ENCODE results near the gene TRPM6. TPM values are rescaled to one million over a fixed set of nuclear protein-coding genes. Genes with fewer than 3 reads are reported as not detected.

TRPM6 gene
- total and polyA plus RNA-seq, 10 donors, result 0.05 to 9.9 (median 1.7) TPM

DNA sequence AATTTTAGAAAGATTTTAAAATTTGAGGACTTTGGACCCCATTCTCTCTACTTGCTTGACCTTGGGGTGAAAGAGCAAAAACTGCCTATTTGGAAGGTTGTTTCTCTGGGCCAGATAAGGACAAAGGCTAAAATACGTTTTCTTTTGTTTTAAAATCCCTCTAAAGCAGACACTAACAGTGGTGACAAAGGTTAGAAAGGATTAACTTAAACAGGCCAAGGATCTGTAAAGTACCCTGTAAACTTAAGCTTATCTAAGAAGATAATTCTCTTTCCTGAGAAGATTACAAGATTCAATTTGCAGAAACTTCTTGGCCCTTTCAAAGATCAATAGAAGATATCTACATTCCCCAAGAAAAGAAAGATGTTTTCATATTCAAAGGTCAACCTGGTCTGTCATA, 12.1 kb downstream of the TRPM6 start:
- TF ChIP-seq POLR2A (IDR thresholded peaks at IDR 0.05), result no peak
- DNase-seq, result no peak
- Histone ChIP-seq H3K4me3 (no peak overlapping the region), H3K27ac (no peak overlapping the region), H3K36me3 (no peaks in the 10 kb centered on the region), H3K9me3 (peaks cover 0 to 36% (median 29%) of the 10 kb centered on the region in 8 donors), H3K27me3 (replicated peaks in 1 of 7) (peaks cover 0 to 11% (median 0%) of the 10 kb centered on the region in 7 donors), H3K4me1 (no peaks in the 10 kb centered on the region)
- whole genome bisulfite sequencing, 5 donors, result 76 to 92% (median 80%) methylated on average over 1 of the region's 1 CpG
- intact Hi-C loops (cut with DNase I; ENCODE audit: low total_unique reads), result no loop called here

DNA sequence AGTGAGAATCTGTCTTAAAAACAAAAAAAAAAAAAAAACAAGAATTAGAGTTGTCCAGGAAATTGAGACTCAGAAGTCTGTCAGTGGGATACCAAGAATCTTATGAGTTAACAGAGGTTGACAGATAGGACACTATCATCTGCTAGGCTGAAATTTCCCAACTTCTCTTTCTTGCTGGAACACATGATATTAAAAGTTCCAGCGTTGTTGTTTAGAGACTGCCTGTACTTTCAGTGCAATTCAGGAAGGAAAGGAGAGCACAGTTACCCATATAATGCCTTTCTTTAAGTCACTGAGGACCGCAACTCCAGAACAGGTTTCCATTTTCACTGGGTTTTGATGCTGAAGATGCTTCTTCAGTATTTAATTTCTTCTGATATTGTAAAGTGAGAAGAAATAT, 13.5 kb downstream of the TRPM6 start:
- no peaks in the 10 kb centered on the region for H3K4me1 ChIP-seq
- H3K36me3 ChIP-seq, result no peaks in the 10 kb centered on the region
- H3K27ac ChIP-seq, result peak overlapping the region in 1 of 8 donors; percentile 7
- H3K4me3 ChIP-seq, result no peak overlapping the region
- intact Hi-C loops (cut with DNase I; ENCODE audit: low total_unique reads), result no loop called here
- peaks cover 0 to 21% (median 15%) of the 10 kb centered on the region in 8 donors for H3K9me3 ChIP-seq
- 46 to 59% (median 53%) methylated on average over 2 of the region's 2 CpGs for WGBS, 5 donors
- H3K27me3 ChIP-seq (replicated peaks in 1 of 7), result no peaks in the 10 kb centered on the region
- DNase-seq, result no peak
- TF ChIP-seq POLR2AphosphoS5 (IDR thresholded peaks at IDR 0.05), result no peak
- TF ChIP-seq, protein P1, sequence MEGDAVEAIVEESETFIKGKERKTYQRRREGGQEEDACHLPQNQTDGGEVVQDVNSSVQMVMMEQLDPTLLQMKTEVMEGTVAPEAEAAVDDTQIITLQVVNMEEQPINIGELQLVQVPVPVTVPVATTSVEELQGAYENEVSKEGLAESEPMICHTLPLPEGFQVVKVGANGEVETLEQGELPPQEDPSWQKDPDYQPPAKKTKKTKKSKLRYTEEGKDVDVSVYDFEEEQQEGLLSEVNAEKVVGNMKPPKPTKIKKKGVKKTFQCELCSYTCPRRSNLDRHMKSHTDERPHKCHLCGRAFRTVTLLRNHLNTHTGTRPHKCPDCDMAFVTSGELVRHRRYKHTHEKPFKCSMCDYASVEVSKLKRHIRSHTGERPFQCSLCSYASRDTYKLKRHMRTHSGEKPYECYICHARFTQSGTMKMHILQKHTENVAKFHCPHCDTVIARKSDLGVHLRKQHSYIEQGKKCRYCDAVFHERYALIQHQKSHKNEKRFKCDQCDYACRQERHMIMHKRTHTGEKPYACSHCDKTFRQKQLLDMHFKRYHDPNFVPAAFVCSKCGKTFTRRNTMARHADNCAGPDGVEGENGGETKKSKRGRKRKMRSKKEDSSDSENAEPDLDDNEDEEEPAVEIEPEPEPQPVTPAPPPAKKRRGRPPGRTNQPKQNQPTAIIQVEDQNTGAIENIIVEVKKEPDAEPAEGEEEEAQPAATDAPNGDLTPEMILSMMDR (IDR thresholded peaks at IDR 0.05 in 8 of 11, conservative IDR thresholded peaks at IDR 0.05 in 3 of 11), result no peak
- no peak for TF ChIP-seq POLR2A (IDR thresholded peaks at IDR 0.05)

DNA sequence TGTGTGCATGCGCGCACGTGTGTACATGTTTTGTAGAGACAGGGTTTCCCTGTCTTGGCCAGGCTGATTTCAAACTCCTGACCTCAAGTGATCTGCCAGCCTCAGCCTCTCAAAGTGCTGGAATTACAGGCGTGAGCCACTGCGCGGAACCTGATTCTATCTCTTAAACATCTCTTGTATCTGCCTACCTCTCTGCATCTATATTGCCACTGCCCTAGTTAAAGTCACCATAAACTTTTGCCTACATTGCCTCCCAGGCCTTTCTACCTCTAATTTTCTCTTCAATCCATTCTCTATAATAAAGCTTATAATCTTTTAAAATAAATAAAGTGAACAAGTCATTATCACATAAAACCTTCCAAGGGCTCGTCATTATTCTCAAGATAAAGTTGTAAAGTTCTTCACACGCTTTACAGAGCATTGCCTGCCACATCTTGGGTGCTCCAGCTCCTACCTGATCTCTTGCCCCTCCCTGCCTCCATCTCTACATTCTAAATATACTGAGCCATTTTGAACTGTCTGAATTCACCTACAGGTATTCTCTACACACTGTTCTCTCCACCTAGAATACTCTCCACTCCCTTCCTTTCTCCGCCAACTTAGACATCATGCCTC, 15.0 kb downstream of the TRPM6 start:
- WGBS, 5 donors, result 89 to 96% (median 91%) methylated on average over 9 of the region's 9 CpGs
- H3K9me3 ChIP-seq, result peaks cover 0 to 6% (median 1%) of the 10 kb centered on the region in 8 donors
- intact Hi-C loops (cut with DNase I; ENCODE audit: low total_unique reads), result no loop called here
- no peak overlapping the region for H3K27ac ChIP-seq
- H3K36me3 ChIP-seq, result no peaks in the 10 kb centered on the region
- no peaks in the 10 kb centered on the region for H3K4me1 ChIP-seq
- TF ChIP-seq POLR2A (IDR thresholded peaks at IDR 0.05), result no peak
- TF ChIP-seq POLR2AphosphoS5 (IDR thresholded peaks at IDR 0.05), result no peak
- TF ChIP-seq, protein P1 (IDR thresholded peaks at IDR 0.05 in 8 of 11, conservative IDR thresholded peaks at IDR 0.05 in 3 of 11), result no peak
- DNase-seq, result no peak
- no peak overlapping the region for H3K4me3 ChIP-seq
- H3K27me3 ChIP-seq (replicated peaks in 1 of 7), result no peaks in the 10 kb centered on the region

DNA sequence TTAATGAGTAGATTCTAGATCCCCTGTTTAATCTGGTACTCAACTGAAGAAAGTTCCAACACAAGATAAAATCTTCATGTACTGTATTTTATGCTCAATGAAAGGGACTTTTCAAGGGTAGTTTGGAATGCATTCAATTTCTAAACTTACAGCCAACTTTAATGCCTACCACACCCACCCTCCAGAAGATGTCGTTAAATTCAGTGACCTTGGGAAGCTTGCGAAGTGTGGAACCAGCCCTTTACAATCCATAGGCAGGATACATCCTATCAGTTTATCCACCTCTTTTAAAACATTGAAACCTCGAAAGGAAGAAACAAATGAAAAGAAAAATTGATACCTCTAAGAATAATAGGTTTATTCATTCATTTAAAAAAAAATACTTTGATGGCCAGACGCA, 20.2 kb downstream of the TRPM6 start:
- no peak for TF ChIP-seq POLR2AphosphoS5 (IDR thresholded peaks at IDR 0.05)
- TF ChIP-seq, protein P1 (IDR thresholded peaks at IDR 0.05 in 8 of 11, conservative IDR thresholded peaks at IDR 0.05 in 3 of 11), result no peak
- TF ChIP-seq POLR2A (IDR thresholded peaks at IDR 0.05), result no peak
- no peak for DNase-seq
- Histone ChIP-seq H3K4me3 (no peak overlapping the region), H3K27ac (no peak overlapping the region), H3K4me1 (peaks cover 0 to 26% (median 7%) of the 10 kb centered on the region in 6 donors), H3K36me3 (no peaks in the 10 kb centered on the region), H3K9me3 (no peaks in the 10 kb centered on the region), H3K27me3 (replicated peaks in 1 of 7) (no peaks in the 10 kb centered on the region)
- intact Hi-C loops (cut with DNase I; ENCODE audit: low total_unique reads), result no loop called here
- 69 to 88% (median 83%) methylated on average over 4 of the region's 4 CpGs for WGBS, 5 donors

Data from spleen (tissue), 11 donors.